Immature natural killer cell (primary cell): ENCODE measurements around the gene FOXO1. TPM values are rescaled to one million over a fixed set of nuclear protein-coding genes. Genes with fewer than 3 reads are reported as not detected.

Experiments
- polyA plus RNA-seq, 3 donors: library from polyadenylated mRNA; unstranded; fragments of 300-500 nt; fragmentation: Illumina TruSeq; gene quantifications; one replicate each; pipeline ENCODE4 v1.2.3, GENCODE V29; 2021

The FOXO1 gene
- polyA plus RNA-seq, 3 donors from 2014 or later, result 4.5 to 15.6 (median 12.5) TPM

Other genes starting within 250 kb of the FOXO1 start
- gene MRPS31, start 104.5 kb upstream of the FOXO1 start, polyA plus RNA-seq, result 10 to 100 TPM; 30.9 to 38.0 (median 33.4) TPM
- gene SLC25A15, start 123.0 kb upstream of the FOXO1 start, polyA plus RNA-seq, result 1 to 10 TPM; 2.1 to 8.3 (median 5.3) TPM